SK-N-MC (cell line): ENCODE measurements around the gene ALKBH2.
"Not testable (repeated sequence)": the region's sequence is repeated elsewhere in the genome, so short reads cannot be mapped to it uniquely, and the experiment has no call there.

Experiments used
- EZH2 ChIP-seq: fragments of 200-600 bp; sonication (generic); IDR thresholded peaks from one replicate; pipeline ENCODE4 v1.6.1; 2017; ENCODE audit warnings: antibody characterized with exemption
- POLR2AphosphoS5 ChIP-seq: IDR thresholded peaks from 2 replicates; pipeline ENCODE4 v1.6.1; 2012; ENCODE audit warnings: mild to moderate bottlenecking, low read depth, low read length, borderline replicate concordance

DNA sequence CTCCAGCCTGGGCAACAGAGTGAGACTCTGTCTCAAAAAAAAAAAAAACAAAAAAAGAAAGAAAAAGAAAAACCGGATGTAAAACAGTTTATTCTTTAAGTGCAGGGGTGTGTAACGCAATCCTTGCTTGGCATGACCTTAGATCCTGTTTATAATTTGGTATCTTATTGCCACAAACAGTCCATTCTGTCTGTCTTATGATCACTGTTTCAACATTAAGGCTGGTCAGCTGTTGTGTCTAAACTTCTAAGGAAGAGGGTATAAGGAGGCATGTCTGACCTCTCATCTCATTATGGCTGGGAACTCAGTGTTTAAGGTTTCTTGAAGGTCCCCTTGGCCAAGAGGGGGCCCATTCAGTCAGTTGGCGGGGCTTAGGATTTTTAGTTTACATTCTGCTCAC is 44.6 kb downstream of the ALKBH2 start:
- TF ChIP-seq EZH2, POLR2AphosphoS5: not testable (repeated sequence)
